ENCODE data around the gene PPME1.

PPME1 gene

GRCh38 chr11:74269161-74269811 is 98.2 kb downstream of the PPME1 start:
- TF ChIP-seq CTCF (IDR thresholded peaks at IDR 0.05; ENCODE audit: low read depth, low read length): no peak
- H3K4me3 ChIP-seq (replicated peaks in 1 of 2; ENCODE audit: low read depth in 2 of 2, low read length in 2 of 2): no peak overlapping the region
- DNase-seq (ENCODE audit: low read depth in 2 of 2): peak; percentile 64 to 73

DNA sequence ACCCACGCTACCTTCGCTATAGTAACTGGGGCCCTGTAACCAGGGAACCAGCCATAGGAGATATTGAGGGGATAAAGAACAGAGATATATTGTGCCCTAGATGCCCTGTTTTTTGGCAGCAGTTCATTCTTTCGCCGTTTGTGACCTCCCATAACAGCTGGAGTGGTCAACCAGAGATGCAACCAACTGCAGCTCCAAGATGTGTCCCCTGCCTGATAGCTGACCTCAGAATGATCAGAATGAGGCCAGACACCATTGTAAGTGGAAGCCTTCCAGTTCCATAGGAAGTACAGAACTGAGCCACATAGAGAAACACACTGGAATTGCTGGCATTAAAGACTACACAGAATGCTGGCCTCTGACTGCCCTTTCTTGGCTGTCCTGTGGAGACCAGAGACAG is 101.2 kb downstream of the PPME1 start:
- no peak overlapping the region for H3K4me3 ChIP-seq (replicated peaks in 1 of 2; ENCODE audit: low read depth in 2 of 2, low read length in 2 of 2)
- no peak for DNase-seq (ENCODE audit: low read depth in 2 of 2)
- no peak for TF ChIP-seq CTCF (IDR thresholded peaks at IDR 0.05; ENCODE audit: low read depth, low read length)

DNA sequence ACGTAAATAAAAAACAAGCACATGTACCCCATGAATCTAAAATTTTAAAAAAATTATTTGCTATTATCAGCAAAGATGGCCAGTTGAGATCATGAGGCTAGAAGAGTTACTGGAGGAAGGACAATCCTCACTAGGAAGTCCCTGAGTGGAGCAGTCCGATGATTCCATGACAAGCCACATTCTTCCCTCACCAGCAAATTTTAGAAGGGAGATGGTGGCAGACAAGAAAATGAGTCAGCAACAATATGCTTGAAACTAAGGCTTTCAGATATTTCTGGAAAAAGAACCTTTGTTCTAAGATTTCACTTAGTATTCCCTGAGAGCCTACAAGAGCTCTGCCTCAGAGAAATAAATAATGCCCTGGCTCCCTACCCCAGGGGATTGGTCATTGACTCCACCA is 105.5 kb downstream of the PPME1 start:
- no peak for TF ChIP-seq CTCF (IDR thresholded peaks at IDR 0.05; ENCODE audit: low read depth, low read length)

DNA sequence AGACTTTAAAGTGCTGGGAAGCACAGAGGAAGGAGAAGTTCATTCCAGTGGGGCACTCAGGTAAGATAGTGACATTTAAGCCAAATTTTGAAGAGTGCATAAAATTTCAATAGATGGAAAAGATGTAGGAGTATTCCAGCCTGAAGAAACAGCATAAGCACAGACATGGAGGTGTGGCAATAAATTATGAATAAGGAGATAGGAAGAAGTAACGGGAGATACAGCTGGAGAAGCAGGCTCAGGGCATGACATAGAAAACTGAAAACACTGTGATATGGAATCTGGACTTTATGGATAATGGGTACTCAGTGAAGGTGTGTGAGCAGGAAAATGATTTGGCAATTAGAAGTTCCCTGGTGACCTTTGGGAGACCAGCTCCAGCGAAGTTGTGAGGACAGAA is 107.0 kb downstream of the PPME1 start:
- TF ChIP-seq CTCF (IDR thresholded peaks at IDR 0.05; ENCODE audit: low read depth, low read length): no peak
- no peak overlapping the region for H3K4me3 ChIP-seq (replicated peaks in 1 of 2; ENCODE audit: low read depth in 2 of 2, low read length in 2 of 2)
- DNase-seq (ENCODE audit: low read depth in 2 of 2): peak in 1 of 2 donors; percentile 22

More for the DNA sequence above, 105.5 kb downstream of the PPME1 start:
- H3K4me3 ChIP-seq (replicated peaks in 1 of 2; ENCODE audit: low read depth in 2 of 2, low read length in 2 of 2): no peak overlapping the region
- DNase-seq (ENCODE audit: low read depth in 2 of 2): peak; percentile 47 to 64

- no peak overlapping the region for H3K4me3 ChIP-seq (replicated peaks in 1 of 2; ENCODE audit: low read depth in 2 of 2, low read length in 2 of 2)
- no peak for TF ChIP-seq CTCF (IDR thresholded peaks at IDR 0.05; ENCODE audit: low read depth, low read length)
- DNase-seq (ENCODE audit: low read depth in 2 of 2): peak; percentile 98 to 100
Measured at GRCh38 chr11:74278721-74279161, 107.7 kb downstream of the PPME1 start.

DNA sequence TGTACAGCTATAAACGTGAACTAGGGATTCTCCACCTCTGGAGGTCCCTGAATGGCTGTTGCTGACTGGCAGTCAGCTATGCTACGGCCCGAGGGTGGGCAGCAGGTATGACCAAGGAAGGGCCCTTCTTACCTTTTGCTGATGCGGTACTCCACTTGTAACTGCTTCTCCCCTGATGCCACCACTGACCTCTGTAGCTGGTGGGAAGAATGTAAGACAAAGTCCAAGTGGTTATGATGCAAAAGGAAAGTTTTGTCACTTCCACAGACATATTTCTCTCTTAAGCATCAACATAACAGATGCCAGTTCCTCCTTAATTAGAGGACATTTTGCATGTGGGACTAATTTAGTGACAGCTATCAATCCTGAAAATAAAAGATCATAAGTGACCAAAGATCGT is 108.2 kb downstream of the PPME1 start:
- TF ChIP-seq CTCF (IDR thresholded peaks at IDR 0.05; ENCODE audit: low read depth, low read length): no peak
- DNase-seq (ENCODE audit: low read depth in 2 of 2): peak in 1 of 2 donors; percentile 37

DNA sequence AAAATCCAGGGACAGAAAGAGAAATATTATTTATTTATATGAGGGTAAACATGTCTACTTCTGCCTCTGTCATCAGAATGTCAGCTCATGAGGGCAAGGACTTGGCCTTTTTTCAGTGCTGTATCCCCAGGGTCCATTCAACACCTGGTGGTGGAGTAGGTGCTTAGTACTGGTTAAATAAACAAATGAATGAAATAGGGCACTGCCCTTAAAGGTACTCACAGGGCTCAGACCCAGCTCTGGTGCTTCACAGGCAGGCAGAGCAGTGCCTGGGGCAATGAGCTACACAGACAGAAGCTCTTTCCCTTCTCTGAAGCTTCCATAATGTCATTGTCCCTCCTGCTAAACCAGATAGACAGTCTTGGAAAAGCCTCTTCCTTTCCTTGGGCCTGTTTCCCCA is 109.4 kb downstream of the PPME1 start:
- H3K4me3 ChIP-seq (replicated peaks in 1 of 2; ENCODE audit: low read depth in 2 of 2, low read length in 2 of 2): no peak overlapping the region
- TF ChIP-seq CTCF (IDR thresholded peaks at IDR 0.05; ENCODE audit: low read depth, low read length): no peak
- no peak for DNase-seq (ENCODE audit: low read depth in 2 of 2)

More for the DNA sequence above, 108.2 kb downstream of the PPME1 start:
- H3K4me3 ChIP-seq (replicated peaks in 1 of 2; ENCODE audit: low read depth in 2 of 2, low read length in 2 of 2): no peak overlapping the region

Measured in cardiac fibroblast (primary cell).